ENCODE results near the gene PCNX3. TPM values are rescaled to one million over a fixed set of nuclear protein-coding genes. Genes with fewer than 3 reads are reported as not detected.

PCNX3 gene
- total RNA-seq, 3 donors from 2014 or later = 13.4 to 21.0 (median 20.1) TPM

DNA sequence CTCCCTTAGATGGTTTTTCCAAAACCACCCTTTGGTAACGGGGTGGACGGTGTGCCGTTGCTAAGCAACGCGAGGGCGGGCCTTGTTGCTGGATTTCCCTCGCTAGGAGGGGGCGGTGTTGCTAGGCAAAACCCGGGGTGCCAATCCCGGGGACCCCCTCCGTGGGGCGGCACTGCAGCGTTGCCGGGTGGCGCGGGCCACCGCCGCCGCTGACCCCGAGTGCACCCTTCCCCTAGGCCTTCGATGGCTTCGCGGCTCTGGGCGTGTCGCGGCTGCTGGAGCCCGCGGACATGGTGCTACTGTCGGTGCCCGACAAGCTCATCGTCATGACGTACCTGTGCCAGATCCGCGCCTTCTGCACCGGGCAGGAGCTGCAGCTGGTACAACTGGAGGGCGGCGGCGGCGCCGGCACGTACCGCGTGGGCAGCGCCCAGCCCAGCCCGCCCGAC lies 30.8 kb upstream of the PCNX3 start:
- Histone ChIP-seq H3K27me3 (no peaks in the 10 kb centered on the region), H3K4me3 (no peak overlapping the region), H3K9me3 (no peaks in the 10 kb centered on the region), H3K27ac (no peak overlapping the region), H3K4me1 (no peaks in the 10 kb centered on the region), H3K36me3 (no peaks in the 10 kb centered on the region)
- no peak for DNase-seq (ENCODE audit: low spot score in 2 of 2)
- intact Hi-C loops (cut with DNase I; ENCODE audit: low total_unique reads) = loop anchor here (5.0 kb wide), 1 partner anchor 42 kb away; no protein-coding TSS in a partner anchor
- no peak for TF ChIP-seq POLR2AphosphoS5 (IDR thresholded peaks at IDR 0.05)
- no peak for TF ChIP-seq POLR2A (IDR thresholded peaks at IDR 0.05)
- TF ChIP-seq, protein P1, sequence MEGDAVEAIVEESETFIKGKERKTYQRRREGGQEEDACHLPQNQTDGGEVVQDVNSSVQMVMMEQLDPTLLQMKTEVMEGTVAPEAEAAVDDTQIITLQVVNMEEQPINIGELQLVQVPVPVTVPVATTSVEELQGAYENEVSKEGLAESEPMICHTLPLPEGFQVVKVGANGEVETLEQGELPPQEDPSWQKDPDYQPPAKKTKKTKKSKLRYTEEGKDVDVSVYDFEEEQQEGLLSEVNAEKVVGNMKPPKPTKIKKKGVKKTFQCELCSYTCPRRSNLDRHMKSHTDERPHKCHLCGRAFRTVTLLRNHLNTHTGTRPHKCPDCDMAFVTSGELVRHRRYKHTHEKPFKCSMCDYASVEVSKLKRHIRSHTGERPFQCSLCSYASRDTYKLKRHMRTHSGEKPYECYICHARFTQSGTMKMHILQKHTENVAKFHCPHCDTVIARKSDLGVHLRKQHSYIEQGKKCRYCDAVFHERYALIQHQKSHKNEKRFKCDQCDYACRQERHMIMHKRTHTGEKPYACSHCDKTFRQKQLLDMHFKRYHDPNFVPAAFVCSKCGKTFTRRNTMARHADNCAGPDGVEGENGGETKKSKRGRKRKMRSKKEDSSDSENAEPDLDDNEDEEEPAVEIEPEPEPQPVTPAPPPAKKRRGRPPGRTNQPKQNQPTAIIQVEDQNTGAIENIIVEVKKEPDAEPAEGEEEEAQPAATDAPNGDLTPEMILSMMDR (IDR thresholded peaks at IDR 0.05) = no peak

DNA sequence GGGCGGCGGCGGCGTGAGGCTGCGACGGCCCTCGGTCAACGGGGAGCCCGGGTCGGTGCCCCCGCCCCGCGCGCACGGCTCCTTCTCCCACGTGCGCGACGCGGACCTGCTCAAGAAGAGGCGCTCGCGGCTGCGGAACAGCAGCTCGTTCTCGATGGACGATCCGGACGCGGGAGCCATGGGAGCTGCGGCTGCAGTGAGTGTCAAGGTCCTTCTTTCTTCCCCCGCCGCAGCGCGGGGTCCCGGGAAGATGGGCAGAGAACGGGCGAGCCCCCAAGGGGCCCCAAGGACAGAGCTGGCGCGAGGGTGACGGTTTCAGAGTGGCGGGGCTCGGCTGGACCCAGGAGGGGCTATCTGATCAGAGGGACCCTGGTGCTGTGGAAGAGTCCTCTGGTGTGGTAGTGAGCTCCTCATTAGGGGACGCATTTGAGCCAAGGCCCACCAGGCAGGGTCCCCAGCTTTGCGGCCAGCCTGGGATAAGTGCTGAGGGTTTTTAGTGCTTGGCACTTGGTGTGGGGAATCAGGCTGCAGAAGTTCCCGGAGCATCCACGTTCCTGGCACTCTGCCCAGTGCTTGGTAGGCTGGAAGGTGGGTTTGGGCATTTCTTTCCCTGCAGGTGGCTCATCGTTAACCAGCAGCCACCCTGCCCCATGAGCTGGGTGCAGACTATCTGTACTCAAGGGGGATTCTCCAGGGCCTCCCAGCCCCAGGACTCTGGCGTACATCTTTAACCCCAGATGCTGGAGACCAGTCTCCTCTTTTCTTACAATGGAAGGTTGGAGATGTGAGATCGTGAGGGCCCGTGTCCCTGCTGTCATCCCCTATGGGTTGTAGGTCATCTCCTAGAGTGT lies 30.0 kb upstream of the PCNX3 start:
- TF ChIP-seq POLR2A (IDR thresholded peaks at IDR 0.05) = no peak
- TF ChIP-seq, protein P1 (IDR thresholded peaks at IDR 0.05) = no peak
- no peak for TF ChIP-seq POLR2AphosphoS5 (IDR thresholded peaks at IDR 0.05)
- no peak for DNase-seq (ENCODE audit: low spot score in 2 of 2)
- Histone ChIP-seq H3K27ac (no peak overlapping the region), H3K9me3 (no peaks in the 10 kb centered on the region), H3K36me3 (no peaks in the 10 kb centered on the region), H3K4me3 (no peak overlapping the region), H3K27me3 (no peaks in the 10 kb centered on the region), H3K4me1 (no peaks in the 10 kb centered on the region)
- intact Hi-C loops (cut with DNase I; ENCODE audit: low total_unique reads) = loop anchor here (5.0 kb wide), 1 partner anchor 43 kb away; no protein-coding TSS in a partner anchor

DNA sequence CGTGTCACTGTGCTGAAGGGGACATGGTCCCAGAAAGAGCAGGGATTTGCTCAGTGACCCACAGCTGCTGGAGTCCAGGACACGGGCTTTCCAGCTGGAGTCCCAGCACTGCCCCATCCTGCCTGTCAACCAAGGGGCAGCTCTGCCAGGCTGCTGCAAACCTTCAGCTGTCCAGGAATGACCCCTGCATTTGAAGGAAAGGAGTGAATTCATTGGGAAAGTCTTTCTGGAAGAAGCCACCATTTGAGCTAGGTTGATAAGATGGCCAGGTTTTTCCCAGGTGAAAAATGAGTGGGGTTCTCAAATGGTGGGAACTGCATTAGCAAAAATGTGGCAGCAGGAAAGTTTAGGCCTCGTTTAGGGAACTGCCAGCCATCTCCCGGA lies 29.3 kb upstream of the PCNX3 start:
- no peak for TF ChIP-seq POLR2AphosphoS5 (IDR thresholded peaks at IDR 0.05)
- TF ChIP-seq, protein P1 (IDR thresholded peaks at IDR 0.05) = no peak
- no peak for TF ChIP-seq POLR2A (IDR thresholded peaks at IDR 0.05)

DNA sequence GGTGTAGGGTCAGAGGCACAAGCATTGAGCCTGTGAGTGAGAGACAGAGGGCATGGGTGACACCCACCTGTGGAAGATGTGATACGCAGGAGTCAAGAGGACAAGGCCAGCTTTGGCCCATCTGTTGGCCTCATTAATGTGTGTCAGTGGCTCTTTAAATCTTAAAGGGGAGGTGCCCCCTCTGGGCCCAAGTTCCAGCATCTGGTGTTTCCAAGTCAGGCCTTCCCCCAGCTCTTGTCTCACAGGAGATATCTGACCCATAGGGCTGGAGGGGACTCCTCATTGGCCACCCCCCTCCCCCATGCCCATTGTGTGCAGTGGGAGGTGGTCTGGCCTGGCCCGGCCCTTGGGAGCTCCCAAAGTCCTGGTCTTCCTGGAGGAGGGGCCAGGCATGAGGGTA lies 28.9 kb upstream of the PCNX3 start:
- Histone ChIP-seq H3K4me1 (no peaks in the 10 kb centered on the region), H3K27ac (peak overlapping the region in 1 of 2 donors; percentile 56), H3K9me3 (no peaks in the 10 kb centered on the region), H3K36me3 (no peaks in the 10 kb centered on the region), H3K27me3 (no peaks in the 10 kb centered on the region), H3K4me3 (no peak overlapping the region)
- no peak for DNase-seq (ENCODE audit: low spot score in 2 of 2)
- TF ChIP-seq, protein P1 (IDR thresholded peaks at IDR 0.05) = no peak
- no peak for TF ChIP-seq POLR2A (IDR thresholded peaks at IDR 0.05)
- no peak for TF ChIP-seq POLR2AphosphoS5 (IDR thresholded peaks at IDR 0.05)
- intact Hi-C loops (cut with DNase I; ENCODE audit: low total_unique reads) = loop anchor here (5.0 kb wide), 1 partner anchor 44 kb away; no protein-coding TSS in a partner anchor

More for the DNA sequence above, 29.3 kb upstream of the PCNX3 start:
- no peaks in the 10 kb centered on the region for H3K36me3 ChIP-seq
- DNase-seq (ENCODE audit: low spot score in 2 of 2) = no peak
- H3K4me3 ChIP-seq = no peak overlapping the region
- H3K9me3 ChIP-seq = no peaks in the 10 kb centered on the region
- intact Hi-C loops (cut with DNase I; ENCODE audit: low total_unique reads) = loop anchor here (5.0 kb wide), 1 partner anchor 44 kb away; no protein-coding TSS in a partner anchor
- H3K27ac ChIP-seq = peak overlapping the region in 1 of 2 donors; percentile 56
- H3K27me3 ChIP-seq = no peaks in the 10 kb centered on the region
- H3K4me1 ChIP-seq = no peaks in the 10 kb centered on the region
